Peyer's patch (tissue), 4 donors: Measurements from ENCODE around the gene MYL10. TPM values are rescaled to one million over a fixed set of nuclear protein-coding genes. Genes with fewer than 3 reads are reported as not detected.

ENCODE experiments used
- DNase-seq, 3 donors: peaks; one replicate each; pipeline ENCODE4 v3.0.0-alpha.2; 2017 to 2019
- H3K27ac ChIP-seq, 4 donors: fragments of 200-600 bp; sonication (generic); one replicate each; pipeline ENCODE4 v1.5.1; 2016 to 2019
- H3K27me3 ChIP-seq, 2 donors: fragments of 200-600 bp; sonication (generic); one replicate each; pipeline ENCODE4 v1.5.1; 2019
- H3K36me3 ChIP-seq, 3 donors: fragments of 200-600 bp; sonication (generic); one replicate each; pipeline ENCODE4 v1.5.1; 2016 to 2019
- H3K4me1 ChIP-seq, 4 donors: fragments of 200-600 bp; sonication (generic); one replicate each; pipeline ENCODE4 v1.5.1; 2016 to 2019
- H3K4me3 ChIP-seq, 4 donors: fragments of 200-600 bp; sonication (generic); 1 replicate in 3 of 4; 2 replicates in 1 of 4; pipeline ENCODE4 v1.5.1; 2016 to 2019; ENCODE audit warnings: mild to moderate bottlenecking in 1 of 4
- H3K9me3 ChIP-seq, 4 donors: fragments of 200-600 bp; sonication (generic); one replicate each; pipeline ENCODE4 v1.5.1; 2016 to 2019; ENCODE audit warnings: mild to moderate bottlenecking in 1 of 4
- CTCF ChIP-seq, 6 experiments: fragments of 450-650 bp in 4 of 6; fragments of 200-600 bp in 2 of 6; sonication (generic) in 1 of 6; IDR thresholded peaks; one replicate each; pipeline ENCODE4 v1.5.1; 2017 to 2019; ENCODE audit warnings: antibody characterized with exemption in 6 of 6, mild to moderate bottlenecking in 3 of 6, moderate library complexity in 1 of 6
- POLR2A ChIP-seq, 2 donors: fragments of 450-650 bp; IDR thresholded peaks; one replicate each; pipeline ENCODE4 v1.5.1; 2017; ENCODE audit warnings: antibody characterized with exemption in 2 of 2, mild to moderate bottlenecking in 2 of 2, moderate library complexity in 2 of 2
- total RNA-seq, 4 donors: library from RNA; depleted of rRNA; stranded (reverse); fragments of >200 nt; gene quantifications; one replicate each; pipeline ENCODE4 v1.1.0, GENCODE V29; 2016

MYL10 gene
- total RNA-seq, 4 donors from 2014 or later, result not detected

DNA sequence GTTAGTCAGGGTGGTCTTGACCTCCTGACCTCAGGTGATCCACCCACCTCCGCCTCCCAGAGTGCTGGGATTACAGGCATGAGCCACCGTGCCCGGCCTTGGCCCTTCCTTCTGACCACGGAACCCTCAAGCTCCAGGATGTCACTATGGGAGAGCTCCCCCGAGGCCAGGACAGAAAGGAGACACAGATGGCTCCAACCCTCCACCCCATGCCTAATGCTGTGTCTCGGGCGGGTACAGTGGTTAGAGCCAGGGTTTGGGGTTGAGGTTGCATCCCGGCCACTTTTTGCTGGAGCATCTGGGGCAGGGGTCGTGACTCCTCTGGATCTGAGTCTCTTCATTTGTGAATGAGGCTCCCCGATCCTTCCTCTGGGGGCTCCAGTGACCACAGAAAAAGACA lies 8.1 kb downstream of the MYL10 start:
- no peaks in the 10 kb centered on the region for H3K9me3 ChIP-seq
- no peaks in the 10 kb centered on the region for H3K4me1 ChIP-seq
- H3K27me3 ChIP-seq, result no peaks in the 10 kb centered on the region
- H3K36me3 ChIP-seq, result no peaks in the 10 kb centered on the region
- TF ChIP-seq CTCF (IDR thresholded peaks at IDR 0.05) (no peak), POLR2A (IDR thresholded peaks at IDR 0.05) (no peak)
- no peak overlapping the region for H3K27ac ChIP-seq
- H3K4me3 ChIP-seq, result no peak overlapping the region
- no peak for DNase-seq

GRCh38 chr7:101620395-101620794 lies 8.7 kb downstream of the MYL10 start:
- Histone ChIP-seq H3K9me3 (no peaks in the 10 kb centered on the region), H3K4me1 (no peaks in the 10 kb centered on the region), H3K27ac (no peak overlapping the region), H3K36me3 (no peaks in the 10 kb centered on the region), H3K27me3 (no peaks in the 10 kb centered on the region), H3K4me3 (no peak overlapping the region)
- no peak for TF ChIP-seq CTCF (IDR thresholded peaks at IDR 0.05)
- TF ChIP-seq POLR2A (IDR thresholded peaks at IDR 0.05), result no peak
- no peak for DNase-seq

DNA sequence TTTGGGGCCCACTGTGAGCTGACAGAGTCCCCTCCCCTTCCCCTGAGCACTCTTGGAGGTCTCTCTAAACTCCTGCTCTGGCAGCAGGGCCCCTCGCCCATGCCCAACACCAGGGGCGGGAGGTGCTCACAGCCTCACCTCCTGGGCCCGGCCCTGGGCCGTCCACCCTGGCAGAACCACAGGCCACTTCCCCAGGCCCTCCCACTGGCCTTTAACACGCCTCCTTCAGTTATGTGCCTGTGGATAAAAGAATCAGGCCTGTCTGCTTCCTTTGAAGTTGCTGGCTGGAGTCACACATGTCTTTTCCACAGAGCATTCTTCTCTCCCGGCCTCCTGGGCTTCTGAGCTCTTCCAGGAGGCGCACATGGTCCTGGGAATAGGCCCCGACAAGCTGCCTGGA lies 10.2 kb downstream of the MYL10 start:
- H3K4me1 ChIP-seq, result no peaks in the 10 kb centered on the region
- H3K27me3 ChIP-seq, result no peaks in the 10 kb centered on the region
- H3K4me3 ChIP-seq, result no peak overlapping the region
- DNase-seq, result no peak
- H3K27ac ChIP-seq, result no peak overlapping the region
- no peaks in the 10 kb centered on the region for H3K36me3 ChIP-seq
- no peaks in the 10 kb centered on the region for H3K9me3 ChIP-seq
- TF ChIP-seq POLR2A (IDR thresholded peaks at IDR 0.05), result no peak
- no peak for TF ChIP-seq CTCF (IDR thresholded peaks at IDR 0.05)

- DNase-seq, result no peak
These were observed 10.8 kb downstream of the MYL10 start for GRCh38 chr7:101618207-101618839.

GRCh38 chr7:101617451-101618206 lies 11.5 kb downstream of the MYL10 start:
- H3K36me3 ChIP-seq, result no peaks in the 10 kb centered on the region
- no peaks in the 10 kb centered on the region for H3K9me3 ChIP-seq
- TF ChIP-seq POLR2A (IDR thresholded peaks at IDR 0.05) (no peak), CTCF (IDR thresholded peaks at IDR 0.05) (no peak)
- DNase-seq, result no peak
- H3K27me3 ChIP-seq, result no peaks in the 10 kb centered on the region
- no peak overlapping the region for H3K4me3 ChIP-seq
- no peaks in the 10 kb centered on the region for H3K4me1 ChIP-seq
- no peak overlapping the region for H3K27ac ChIP-seq

More at GRCh38 chr7:101618207-101618839, 10.8 kb downstream of the MYL10 start:
- Histone ChIP-seq H3K27ac (no peak overlapping the region), H3K4me1 (no peaks in the 10 kb centered on the region), H3K27me3 (no peaks in the 10 kb centered on the region), H3K36me3 (no peaks in the 10 kb centered on the region), H3K9me3 (no peaks in the 10 kb centered on the region), H3K4me3 (no peak overlapping the region)
- TF ChIP-seq POLR2A (IDR thresholded peaks at IDR 0.05), result no peak
- TF ChIP-seq CTCF (IDR thresholded peaks at IDR 0.05), result no peak
